Stimulated activated CD4-positive, alpha-beta T cell treated with anti-CD3 and anti-CD28 coated beads, Interleukin-12 subunit alpha, Interleukin-12 subunit beta, amount 100 ng/mL, for 48 hours (primary cell): ENCODE data around the gene JPT2.
"Not testable (repeated sequence)": the region's sequence is repeated elsewhere in the genome, so short reads cannot be mapped to it uniquely, and the experiment has no call there.

Source experiments
- DNase-seq, 3 donors: peaks; one replicate each; pipeline ENCODE4 v3.0.0-alpha.2; 2020; ENCODE audit warnings: low read depth in 2 of 3, low spot score in 1 of 3

The JPT2 gene

DNA sequence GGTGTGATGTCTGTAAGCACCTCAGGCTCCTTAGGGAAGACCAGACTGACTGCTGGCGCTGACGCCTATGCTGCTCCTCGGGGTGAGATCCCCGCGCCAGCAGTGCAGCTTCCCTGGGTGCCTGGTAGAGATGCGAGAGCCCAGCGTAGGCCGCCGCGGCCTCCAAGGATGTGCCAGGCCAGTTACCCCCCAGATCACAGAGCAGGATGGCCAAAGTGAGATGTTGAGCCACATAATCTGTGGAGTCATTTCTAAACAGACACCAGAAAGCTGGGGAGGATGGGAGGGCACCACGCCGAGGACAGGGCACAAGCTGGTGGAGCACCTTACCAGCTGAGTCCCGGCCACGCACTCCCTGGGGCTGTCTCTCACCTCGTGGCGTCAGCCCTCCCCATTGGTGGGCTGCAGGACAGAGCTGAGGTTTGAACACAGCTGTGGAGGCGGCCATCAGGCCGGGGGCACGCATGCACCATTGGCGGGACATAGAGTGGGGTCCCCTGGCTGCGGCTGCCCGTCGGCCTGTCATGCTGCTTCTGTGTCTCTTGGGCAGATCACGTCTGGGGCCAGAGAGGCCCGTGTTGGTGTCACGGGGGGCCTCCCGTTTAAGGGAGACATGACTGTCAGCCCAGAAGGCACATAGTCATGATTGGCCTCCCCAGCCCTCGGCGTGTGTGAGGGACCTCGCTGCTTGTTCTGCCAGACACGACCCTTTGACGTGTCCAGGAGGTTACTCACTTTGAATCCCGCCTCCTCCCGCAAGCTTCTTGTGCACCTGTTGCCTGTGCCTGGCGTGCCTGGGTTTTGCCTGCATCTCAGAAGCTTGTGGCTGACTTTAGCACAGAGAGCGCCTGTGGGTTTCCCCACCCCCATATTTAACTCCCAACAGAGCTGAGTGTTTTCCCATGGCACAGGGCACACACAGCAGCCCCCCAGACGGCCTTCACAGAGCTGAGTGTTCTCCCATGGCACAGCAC lies 49.9 kb downstream of the JPT2 start:
- DNase-seq = no peak

DNA sequence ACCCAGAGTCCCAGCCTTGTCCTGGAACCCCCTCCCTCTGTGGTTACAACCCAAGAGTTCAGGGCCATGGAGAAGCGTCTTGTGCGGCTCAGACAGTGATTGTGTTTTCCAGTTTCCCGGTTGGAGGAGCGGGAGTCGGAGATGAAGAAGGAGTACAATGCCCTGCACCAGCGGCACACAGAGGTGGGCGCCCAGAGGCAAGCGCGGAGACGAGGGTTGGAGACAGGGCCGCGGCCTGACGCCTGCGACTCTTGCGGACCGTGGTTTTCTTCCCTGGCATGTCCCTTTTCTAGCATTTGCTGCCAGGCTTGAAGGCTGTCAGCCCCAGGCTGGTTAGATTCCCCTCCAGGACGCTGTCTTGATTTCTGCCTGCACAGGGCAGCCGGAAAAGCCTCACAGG lies 50.9 kb downstream of the JPT2 start:
- DNase-seq = no peak

DNA sequence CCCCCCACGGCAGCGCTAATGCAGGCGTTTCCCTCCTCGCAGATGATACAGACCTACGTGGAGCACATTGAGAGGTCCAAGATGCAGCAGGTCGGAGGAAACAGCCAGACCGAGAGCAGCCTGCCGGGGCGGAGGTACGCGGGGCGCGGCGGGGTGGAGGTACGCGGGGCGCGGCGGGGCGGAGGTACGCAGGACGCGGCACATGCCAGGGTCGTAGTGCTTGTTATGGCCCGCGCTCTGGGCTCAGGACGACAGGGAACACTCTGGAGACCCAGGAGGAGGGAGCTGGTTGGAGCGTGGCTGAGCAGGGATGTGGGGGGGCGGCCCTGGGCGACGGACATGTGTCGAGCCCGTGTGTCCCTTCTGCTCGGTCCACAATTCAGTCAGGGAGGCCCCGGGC lies 51.4 kb downstream of the JPT2 start:
- no peak for DNase-seq

DNA sequence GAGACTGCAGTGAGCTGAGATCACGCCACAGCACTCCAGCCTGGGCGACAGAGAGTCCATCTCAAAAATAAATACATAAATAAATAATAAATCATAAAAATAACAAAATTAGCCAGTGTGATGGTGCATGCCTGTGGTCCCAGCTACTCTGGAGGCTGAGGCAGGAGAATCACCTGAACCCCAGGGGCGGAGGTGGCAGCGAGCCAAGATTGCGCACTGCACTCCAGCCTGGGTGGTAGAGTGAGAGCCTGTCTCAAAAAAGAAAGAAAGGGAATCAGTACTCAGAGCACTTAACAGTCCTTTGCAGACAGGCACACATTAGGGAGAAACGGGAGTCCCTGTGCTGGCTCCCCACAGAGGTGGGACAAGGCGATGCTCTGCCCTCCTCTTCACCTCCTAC lies 53.0 kb downstream of the JPT2 start:
- no peak for DNase-seq

DNA sequence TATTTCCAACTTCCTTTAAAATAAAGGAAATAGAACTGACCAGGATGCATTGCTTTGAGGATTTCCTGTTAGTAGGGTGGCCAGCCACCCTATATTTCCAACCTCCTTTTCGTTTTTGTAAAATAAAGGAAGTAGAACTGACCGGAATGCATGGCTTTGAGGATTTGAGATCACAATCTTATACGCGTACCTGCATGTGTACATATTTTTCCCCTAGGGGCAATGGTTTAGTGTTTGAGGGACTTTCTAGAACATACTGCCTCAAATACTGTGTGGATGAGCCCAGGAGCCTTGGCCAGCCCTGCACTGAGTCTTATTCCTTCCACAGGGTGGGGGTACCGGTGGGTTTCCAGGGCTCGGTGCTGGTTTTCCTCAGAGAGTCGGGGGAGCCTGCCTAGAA lies 53.5 kb downstream of the JPT2 start:
- DNase-seq = no peak

DNA sequence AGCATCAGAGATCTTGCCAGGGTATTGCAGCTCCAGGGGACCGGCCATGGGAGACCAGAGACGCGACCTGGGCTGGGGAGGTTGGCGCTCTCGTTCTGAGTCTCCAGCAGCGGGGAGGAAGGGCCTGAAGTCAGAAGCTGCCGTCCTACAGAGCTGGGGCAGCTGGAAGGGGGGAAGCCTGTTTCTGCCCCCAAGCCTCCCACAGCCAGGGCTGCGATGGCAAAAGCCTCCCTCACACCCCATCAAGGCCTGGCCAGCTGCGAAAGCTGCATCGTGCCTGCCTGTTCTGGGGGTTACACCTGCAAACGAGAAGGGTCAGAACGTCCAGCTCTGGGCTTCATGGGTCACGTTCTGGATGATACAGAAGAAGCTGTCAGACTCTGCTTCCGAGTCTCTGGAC lies 54.0 kb downstream of the JPT2 start:
- no peak for DNase-seq

DNA sequence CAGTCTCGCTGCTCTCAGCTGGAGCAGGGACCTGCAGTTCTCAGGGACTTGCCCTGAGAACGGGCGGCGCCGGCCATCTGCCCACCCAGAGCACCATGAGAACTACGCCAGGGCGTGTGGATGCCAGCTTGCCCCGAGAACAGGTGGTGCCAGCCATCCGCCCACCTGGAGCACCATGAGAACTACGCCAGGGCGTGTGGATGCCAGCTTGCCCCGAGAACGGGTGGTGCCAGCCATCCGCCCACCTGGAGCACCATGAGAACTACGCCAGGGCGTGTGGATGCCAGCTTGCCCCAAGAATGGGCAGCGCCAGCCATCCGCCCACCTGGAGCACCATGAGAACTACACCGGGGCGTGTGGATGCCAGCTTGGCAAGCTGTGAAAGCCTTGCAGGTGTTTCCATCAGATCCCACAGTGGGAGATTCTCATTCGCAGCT lies 54.5 kb downstream of the JPT2 start:
- DNase-seq = not testable (repeated sequence)

DNA sequence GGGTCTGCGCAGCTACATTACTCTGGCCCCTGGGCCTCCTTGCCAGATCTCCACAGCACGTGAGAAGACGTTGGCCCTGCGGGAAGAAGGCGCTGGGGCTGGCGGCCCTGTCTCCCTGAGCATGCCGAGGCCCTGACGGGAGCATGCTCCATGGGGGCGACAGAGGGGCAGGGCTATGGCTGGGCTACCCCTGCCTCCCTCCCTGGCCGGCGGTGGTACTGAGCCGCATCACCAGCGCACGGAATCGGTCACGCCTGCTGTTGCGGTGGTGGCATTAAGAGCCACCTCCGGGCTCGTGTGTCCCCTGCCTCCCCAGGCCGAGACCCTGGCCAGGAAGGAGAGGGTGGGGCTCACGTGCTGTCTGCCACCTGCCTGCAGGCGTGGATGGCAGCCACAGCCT lies 56.0 kb downstream of the JPT2 start:
- no peak for DNase-seq

DNA sequence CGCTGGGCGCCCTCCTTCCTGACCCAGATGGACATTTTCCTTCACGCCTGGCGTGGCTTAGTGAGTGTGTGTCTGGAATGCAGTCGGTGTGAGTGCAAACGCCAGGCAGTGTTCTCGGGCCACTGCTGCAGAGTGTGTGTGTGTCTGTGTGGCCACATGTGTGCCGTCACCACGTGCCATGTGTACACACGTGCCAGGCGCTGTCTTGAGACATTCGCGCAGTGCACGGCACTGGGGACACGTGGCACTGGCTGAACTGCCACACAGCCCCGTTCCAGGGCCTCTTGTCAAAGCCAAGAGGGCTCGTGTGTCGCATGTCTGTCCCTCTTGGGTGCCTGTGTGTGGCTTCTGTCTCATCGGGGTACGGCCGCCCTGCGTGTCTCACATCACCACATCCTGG lies 56.7 kb downstream of the JPT2 start:
- no peak for DNase-seq

DNA sequence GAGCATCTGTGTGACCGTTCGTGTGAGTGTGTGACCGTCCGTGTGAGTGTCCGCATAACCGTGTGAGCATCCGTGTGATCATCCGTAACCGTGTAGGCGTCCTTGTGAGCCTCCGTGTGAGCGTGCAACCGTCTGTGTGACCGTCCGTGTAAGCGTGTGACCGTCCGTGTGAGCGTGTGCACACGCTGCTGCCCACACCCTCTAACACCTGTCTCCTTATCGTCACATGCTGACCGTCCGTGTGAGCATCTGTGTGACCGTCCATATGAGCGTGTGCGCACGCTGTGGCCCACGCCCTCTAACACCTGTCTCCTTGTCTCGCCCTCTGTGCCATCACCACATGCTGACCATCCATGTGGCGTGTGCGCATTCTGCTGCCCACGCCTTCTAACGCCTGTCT lies 62.2 kb downstream of the JPT2 start:
- DNase-seq = no peak

DNA sequence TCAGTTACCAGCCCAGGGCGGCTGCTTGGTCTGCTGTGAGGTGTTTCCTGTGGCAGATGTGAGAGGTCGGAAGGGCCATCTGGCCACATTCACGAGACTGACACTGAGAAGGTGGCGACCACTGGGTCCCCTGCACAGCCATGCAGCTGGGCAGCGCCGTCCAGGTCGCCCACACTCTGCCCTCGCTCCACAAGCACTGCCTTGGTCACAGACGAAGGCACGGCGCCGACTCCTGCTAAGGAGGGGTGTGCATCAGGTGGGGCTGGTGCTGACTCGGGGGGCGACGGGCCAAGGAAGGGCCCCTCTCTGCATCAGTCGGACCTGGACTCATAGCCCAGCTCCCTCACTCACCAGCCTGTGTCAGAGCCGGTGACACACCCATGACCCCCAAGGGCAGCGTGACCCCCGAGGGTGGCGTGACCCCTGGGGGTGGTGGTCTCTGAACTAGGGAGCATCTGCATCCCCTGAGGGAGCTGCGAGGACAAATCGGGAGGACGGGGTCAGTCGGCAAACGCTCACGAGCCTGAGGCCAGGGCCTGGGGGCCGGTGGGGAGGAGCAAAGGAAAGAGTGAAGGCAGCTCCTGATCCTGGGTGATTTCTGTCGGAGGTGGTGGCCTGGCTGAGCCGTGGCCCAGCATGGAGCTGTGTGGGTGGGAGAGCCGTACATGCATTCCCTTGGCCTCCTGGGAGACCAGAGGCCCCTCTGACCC lies 62.9 kb downstream of the JPT2 start:
- DNase-seq = no peak

DNA sequence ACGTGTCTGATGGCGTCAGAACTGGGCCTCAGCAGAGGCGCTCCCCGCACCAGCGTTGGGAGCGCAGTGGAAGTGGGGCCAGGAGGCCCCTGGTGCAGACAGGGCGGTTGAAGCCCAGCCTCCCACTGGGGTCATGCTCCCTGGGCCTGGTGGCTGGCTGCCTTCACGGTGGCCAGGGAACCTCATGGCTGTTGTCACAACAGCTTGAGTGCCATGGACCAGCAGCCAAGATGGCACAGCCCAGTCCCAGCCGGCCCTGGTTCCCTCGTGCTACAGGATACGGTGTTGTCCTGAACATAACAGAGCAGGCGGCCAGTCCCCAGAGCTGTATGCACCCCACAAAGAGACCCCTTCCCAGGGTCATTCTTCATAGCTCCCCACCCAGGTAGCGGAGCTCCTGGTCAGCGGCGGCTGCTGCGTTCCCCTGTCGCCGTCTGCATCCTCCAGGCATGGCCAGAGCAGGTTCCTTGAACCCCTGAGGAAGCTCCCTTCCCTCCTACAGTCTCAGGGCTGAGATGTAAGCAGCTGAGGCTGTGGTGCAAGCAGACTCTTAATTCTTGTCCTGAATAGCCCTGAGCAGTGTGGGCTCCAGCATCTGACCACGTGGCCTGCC lies 63.6 kb downstream of the JPT2 start:
- no peak for DNase-seq

DNA sequence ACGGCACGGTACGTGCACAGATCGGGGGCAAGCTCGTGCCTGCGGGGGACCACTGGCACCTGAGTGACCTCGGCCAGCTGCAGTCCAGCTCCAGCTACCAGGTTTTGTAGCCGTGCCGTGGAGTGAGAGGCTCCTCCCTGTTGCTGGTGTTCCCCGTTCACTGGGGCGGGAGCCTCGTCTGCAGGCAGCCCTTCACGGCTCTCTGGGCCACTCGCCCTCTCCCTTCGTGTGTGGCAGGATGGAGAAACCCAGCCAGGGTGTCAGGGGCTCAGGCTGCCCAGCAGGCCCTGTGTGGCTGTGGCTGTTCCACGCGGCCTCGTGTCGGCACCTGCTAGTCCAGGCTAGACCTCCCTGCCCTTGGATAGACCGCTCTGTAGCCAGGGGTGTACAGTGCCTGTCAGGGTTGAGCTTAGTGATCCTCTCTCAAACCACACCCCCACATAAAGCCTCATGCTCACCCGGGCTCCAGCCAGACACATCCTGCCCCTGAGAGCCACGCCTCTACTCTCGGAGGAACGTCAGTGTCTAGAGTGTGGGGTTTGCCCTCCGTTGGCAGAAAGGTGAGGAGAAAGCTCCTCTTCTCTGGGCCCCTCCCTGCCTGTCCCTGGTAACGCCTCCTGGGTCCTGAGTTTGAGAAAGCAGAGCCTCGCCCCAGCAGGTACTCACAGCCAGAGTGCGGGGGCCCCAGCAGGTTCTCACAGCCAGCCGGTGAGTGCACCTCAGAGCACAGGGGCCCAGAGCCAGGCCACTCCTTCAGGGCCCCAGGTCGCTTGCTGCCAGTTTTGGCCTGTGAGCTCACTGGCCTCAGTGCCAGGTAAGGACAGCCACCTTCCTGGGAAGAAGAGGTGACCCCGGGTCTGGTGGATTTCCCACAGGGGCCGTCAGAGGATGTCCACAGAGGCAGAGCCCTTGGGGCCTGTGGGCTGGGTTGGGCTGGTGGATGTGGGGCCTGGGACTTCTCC lies 65.6 kb downstream of the JPT2 start:
- no peak for DNase-seq

DNA sequence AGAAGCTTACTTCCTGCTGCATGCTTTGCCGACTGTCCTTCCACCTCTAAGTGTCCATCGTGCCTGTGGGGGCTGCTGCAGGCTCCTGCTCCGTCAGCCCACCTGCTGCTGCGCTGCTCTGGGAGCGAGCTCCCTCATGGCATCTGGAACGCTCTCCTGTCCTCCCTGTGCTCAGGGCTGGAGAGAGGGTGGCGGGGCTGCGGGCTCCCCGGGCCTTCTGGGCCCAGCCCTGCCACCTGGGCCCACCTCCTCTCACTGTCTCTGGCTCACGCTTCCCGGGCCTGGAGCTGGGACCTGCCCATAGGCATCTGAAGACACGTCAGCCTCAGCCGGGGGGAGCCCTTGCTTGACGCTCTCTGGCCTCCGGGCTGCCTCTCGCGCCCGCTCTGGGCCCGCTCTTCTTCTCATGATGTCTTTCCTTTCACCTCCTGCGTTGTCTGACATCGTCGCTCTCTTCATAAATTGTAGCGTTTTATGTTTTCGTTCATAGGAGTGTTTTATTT lies 66.3 kb downstream of the JPT2 start:
- DNase-seq = no peak

DNA sequence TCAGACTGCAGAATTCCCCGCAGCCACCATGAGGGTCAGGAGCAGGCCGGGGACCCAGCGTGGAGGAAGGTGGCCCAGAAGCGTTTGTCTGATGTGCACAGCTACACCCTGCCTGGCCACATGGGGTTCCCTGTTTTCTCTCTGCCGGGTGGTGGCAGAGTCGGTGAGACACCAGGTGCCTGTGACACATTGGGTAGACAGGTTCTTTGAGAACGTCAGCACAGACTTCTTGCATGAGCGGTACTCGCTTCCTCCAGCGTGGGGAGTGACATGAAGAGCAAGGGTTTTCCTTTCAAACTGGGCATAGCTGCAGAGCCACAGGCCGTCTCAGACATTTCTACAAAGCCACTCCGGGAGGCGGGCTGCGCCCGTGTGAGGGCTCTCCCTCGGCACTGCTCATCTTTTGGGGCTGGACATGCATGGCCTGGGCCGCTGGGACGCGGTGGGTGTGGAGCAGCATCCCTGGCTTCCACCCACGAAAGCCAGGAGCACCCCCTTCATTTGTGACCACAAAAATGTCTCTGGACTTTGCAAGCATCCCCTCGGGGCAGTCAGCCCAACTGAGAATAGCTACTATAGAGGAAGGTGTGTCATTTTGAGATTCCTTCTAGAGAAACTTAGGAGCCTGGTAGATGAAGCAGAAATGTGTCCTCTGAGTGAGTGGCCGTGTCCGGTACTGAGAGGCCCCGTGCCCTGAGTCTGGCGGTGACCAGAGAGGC lies 67.3 kb downstream of the JPT2 start:
- no peak for DNase-seq

DNA sequence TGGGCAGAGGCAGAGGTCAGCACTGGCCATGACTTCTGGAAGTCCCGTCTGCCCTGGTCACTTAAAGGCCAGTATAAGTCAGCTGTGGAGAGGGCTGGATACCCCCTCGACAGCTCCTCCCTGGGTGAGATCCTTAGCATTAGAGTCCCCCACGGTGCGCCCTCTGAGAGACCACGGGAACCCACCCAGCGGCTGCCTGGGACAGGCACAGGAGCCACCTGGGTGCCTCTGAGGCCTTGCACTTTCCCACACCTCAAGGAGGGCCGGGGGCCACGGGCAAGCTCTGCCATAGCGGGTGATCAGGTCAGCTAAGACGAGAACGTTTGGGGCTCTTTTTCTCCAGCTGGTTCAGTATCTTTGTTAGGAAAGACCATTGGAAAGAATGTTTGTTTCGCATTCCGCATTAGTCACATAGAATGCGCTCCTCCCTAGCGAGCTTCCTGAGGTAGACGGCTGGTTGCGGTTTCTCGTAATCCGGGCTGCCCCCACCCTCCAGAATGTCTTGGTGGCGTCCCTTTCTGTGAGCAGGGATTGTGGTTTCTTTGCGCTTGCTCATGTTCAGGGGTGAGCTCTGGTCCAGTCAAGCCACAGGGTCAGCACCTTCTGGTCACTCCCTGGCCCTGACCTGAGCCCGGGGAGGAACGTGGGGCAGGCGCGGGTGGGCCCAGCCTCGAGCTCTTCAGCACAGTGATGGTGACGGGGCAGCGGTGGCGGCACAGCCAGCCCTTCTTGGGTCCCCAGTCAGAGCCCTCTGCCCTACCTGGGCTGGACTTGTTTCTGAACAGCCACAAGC lies 68.0 kb downstream of the JPT2 start:
- DNase-seq = no peak

DNA sequence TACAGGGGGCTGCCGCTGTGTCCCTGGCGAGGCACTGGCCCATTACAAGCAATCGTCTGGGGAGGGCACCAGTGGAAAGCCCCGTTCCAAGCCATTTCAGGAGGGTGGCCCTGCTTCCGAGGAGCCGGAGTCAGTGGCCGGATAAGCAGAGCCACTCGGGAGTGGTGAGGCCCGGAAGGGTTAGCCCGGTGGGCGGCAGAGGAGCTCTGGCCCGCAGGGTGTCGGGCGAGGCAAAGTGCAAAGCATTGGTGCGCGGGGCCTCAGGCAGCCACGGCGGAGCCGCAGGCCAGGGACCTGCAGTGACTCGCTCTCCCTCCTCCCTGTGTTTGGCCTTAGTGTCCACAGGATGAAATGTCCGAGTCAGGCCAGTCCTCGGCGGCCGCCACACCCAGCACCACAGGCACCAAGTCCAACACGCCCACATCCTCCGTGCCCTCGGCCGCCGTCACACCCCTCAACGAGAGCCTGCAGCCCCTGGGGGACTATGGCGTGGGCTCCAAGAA lies 68.7 kb downstream of the JPT2 start:
- no peak for DNase-seq

DNA sequence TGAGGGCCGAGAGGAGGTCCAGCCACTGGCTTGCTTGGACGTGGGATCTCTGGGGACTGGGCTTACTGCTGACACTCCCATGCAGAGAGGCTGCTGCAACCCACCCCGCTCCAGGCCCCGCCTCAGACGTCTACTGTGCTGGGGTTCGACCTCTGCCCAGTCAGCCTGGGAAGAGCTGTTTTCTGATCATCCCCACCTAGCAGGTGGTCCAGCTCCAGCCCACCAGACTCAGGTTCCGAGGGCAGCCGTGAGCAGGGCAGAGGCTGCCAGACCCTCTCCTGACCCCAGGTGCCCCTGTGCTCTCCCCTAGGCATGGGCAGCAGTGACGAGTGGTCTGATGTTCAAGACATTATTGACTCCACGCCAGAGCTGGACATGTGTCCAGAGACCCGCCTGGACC lies 69.9 kb downstream of the JPT2 start:
- no peak for DNase-seq
